Measurements from ENCODE around the gene DCAF6.

The DCAF6 gene

DNA sequence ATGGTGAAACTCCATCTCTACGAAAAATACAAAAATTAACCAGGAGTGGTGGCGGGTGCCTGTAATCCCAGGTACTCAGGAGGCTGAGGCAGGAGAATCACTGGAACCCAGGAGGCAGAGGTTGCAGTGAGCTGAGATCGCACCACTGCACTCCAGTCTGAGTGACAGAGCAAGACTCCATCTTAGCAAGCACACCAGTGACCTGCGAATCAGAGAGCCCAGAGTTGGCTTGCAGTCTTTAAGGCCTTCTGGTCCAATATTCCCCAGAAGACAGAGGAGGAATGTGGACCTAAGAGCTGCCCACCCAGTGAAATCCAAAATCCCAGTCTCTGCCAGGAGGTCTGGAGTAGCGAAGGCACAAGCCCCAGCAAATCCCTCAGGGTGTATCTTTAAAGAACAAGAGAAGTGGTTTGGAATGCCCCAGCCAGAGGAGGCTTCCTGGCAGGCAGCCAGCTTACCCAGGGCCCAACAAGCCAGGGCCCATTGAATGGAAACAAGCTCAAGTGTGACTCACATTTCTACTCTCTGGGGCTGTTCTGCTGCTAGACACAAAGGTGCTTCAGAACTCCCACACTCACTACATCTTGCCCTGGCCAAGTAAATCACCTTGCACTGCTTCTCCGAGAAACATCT, 176.3 kb downstream of the DCAF6 start:
- peak; percentile 75 for DNase-seq (ENCODE audit: low read depth)
- H3K4me3 ChIP-seq (ENCODE audit: low read depth, low read length): no peak overlapping the region
- in situ Hi-C loops (cut with HindIII; ENCODE audit: low sequenced_read_pairs): no loop called here
- TF ChIP-seq CTCF (IDR thresholded peaks at IDR 0.05; ENCODE audit: low read depth, low read length, missing control alignments): no peak

DNA sequence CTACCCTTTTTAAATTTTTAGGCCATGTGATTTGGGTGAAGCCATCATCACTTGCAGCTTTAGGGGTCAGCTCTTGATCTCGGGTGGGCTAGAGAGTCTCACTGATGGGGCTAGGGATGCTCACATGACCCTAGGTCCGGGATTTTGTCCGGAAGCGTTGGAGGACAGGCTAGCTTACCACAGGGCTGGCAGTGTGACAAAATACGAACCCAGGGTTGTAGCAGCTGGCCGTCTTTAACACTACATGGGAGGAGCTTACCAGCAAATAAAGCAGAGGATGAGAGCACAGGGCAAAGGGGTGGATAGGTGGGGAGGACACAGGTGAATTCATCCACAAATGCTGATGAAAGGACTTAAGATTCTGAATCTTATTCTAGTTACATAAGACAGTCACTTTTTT, 178.4 kb downstream of the DCAF6 start:
- DNase-seq (ENCODE audit: low read depth): no peak
- in situ Hi-C loops (cut with HindIII; ENCODE audit: low sequenced_read_pairs): no loop called here
- no peak overlapping the region for H3K4me3 ChIP-seq (ENCODE audit: low read depth, low read length)
- no peak for TF ChIP-seq CTCF (IDR thresholded peaks at IDR 0.05; ENCODE audit: low read depth, low read length, missing control alignments)

- no peak for TF ChIP-seq CTCF (IDR thresholded peaks at IDR 0.05; ENCODE audit: low read depth, low read length, missing control alignments)
- DNase-seq (ENCODE audit: low read depth): no peak
- in situ Hi-C loops (cut with HindIII; ENCODE audit: low sequenced_read_pairs): no loop called here
- no peak overlapping the region for H3K4me3 ChIP-seq (ENCODE audit: low read depth, low read length)
Observed at GRCh38 chr1:168116327-168116799, 179.9 kb downstream of the DCAF6 start.

- TF ChIP-seq CTCF (IDR thresholded peaks at IDR 0.05; ENCODE audit: low read depth, low read length, missing control alignments): no peak
- in situ Hi-C loops (cut with HindIII; ENCODE audit: low sequenced_read_pairs): no loop called here
- no peak for DNase-seq (ENCODE audit: low read depth)
Observed at GRCh38 chr1:168119750-168120149, 183.3 kb downstream of the DCAF6 start.

DNA sequence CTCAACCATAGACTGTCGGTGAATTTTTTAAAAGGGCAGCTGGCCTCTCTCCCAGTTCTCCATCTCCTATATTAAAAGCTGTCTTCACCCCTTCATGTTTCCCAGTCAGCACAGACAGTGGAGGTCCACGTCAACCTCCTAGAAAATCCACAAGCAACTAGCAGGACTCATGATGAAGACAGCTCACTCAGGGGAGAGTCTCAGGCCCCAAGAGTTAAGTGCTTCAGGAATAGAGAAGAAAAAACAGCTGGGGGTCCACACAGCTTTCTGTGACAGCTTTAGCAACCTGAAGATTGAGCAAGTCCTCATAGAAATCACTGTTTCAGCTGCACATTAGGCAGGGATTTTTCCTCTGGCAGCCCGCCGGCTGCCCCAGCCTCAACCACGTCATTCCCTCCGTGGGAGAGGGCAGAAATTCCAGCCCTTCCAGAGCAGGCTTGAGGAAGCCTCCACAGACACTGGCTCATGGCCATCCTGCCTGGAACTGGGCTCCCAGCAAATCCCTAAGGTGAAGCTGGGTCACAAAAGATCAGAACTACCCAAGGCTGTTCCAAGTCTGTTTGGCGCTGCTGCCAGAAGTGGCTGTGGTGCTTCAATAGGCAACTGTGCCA, 185.0 kb downstream of the DCAF6 start:
- DNase-seq (ENCODE audit: low read depth): peak; percentile 93

More at GRCh38 chr1:168119750-168120149, 183.3 kb downstream of the DCAF6 start:
- H3K4me3 ChIP-seq (ENCODE audit: low read depth, low read length): no peak overlapping the region

GRCh38 chr1:168125051-168125450, 188.6 kb downstream of the DCAF6 start:
- DNase-seq (ENCODE audit: low read depth): no peak
- in situ Hi-C loops (cut with HindIII; ENCODE audit: low sequenced_read_pairs): no loop called here
- no peak overlapping the region for H3K4me3 ChIP-seq (ENCODE audit: low read depth, low read length)
- TF ChIP-seq CTCF (IDR thresholded peaks at IDR 0.05; ENCODE audit: low read depth, low read length, missing control alignments): no peak

More for the DNA sequence above, 185.0 kb downstream of the DCAF6 start:
- in situ Hi-C loops (cut with HindIII; ENCODE audit: low sequenced_read_pairs): no loop called here
- no peak overlapping the region for H3K4me3 ChIP-seq (ENCODE audit: low read depth, low read length)
- TF ChIP-seq CTCF (IDR thresholded peaks at IDR 0.05; ENCODE audit: low read depth, low read length, missing control alignments): no peak

Data from astrocyte of the cerebellum (primary cell).